Smooth muscle cell of the brain vasculature (primary cell): ENCODE data around the gene CREB5.

ENCODE experiments used
- DNase-seq: peaks from one replicate; pipeline ENCODE4 v3.0.0-alpha.2; 2012; ENCODE audit warnings: low read depth, low spot score

Gene CREB5

DNA sequence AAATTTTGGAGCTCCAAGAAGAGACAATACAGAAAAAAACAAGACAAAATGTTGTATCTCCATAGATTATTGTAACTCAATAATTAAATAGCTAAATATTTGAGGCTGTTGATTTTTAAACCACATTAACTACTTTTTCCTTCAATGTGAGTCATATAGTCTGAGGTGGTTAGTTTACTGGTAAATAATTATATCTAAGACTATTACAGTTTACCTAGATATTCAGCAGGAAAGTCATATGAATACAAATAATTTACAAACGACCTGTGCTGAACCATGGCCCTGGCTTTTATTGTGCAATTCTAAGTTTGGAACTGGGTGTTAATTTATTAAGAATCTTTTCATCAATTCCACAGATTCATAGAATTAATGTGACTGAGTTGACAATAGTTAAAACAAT is 22.2 kb downstream of the CREB5 start:
- DNase-seq, result no peak

DNA sequence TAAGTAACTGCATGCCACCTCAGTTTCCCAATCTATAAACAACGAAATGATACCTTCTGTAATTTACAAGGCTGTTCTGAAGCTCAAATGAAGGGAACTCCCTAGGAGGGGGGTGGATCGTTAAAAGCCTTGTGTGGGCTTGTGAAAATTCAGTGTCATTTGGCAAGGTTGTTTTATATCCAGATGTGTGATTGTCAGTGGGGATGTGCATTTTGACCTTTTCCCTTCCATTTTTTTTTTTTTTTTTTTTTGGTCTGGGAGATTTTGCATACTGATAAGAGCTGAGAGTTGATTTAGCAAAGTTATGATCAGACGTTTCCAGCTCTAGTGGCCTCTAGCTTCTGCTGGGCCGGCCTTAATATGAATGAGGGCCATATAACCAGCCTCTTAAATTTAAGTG is 22.8 kb downstream of the CREB5 start:
- no peak for DNase-seq

DNA sequence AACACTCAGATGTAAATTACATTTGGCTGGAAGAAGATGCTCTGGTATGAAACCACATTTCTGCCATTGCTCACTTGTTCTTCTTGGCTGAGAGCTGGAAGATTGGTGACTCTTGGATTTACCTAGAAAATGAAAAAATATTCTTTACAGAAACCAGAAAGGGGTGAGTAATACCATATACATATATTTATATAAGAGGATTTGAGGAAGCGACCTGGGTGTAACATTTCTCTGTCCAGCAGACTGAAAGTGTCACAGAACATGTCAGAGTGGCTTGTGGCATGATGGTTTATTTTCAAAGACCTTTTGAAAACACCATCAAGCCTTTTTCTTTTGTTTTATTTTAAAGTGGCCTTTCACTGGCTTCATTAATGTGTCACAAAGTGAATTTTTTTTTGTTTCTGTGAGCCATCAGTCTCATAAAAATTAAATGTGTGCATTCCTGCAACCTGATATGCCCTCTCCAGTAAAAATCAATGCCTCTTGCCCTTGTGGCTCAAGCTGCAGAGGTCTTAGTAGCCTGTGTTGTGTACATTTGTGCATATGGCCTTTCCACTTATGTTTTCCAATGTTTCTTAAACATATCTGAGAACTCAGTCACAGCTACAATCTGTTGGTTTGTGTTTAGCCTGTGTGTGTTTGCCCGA is 23.5 kb downstream of the CREB5 start:
- DNase-seq, result no peak

DNA sequence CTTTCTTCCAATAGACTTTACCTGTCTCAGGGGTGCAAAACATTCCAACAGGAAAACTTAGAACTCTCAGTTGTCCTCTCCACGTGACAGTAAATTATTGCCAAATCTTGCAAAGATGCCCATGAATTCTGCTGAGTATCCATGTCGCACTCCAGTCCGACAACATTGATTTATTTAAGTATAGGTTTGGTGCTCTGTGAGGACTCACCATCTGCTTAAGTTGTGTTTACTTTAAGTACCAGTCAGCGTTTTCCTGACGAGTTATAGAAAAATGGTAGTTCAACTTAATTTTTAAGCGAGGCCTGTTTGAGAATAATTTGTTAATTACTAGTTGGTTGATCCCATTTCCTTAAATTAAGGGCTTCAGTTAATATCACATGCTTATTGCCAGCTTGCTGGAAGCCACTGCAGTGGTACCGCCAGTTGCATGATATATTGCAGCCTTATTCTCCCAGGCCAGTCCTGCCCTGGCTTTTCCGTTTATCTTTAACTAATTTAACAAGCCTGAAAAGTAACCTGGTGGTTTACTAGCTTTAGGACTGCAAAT is 27.8 kb downstream of the CREB5 start:
- no peak for DNase-seq

DNA sequence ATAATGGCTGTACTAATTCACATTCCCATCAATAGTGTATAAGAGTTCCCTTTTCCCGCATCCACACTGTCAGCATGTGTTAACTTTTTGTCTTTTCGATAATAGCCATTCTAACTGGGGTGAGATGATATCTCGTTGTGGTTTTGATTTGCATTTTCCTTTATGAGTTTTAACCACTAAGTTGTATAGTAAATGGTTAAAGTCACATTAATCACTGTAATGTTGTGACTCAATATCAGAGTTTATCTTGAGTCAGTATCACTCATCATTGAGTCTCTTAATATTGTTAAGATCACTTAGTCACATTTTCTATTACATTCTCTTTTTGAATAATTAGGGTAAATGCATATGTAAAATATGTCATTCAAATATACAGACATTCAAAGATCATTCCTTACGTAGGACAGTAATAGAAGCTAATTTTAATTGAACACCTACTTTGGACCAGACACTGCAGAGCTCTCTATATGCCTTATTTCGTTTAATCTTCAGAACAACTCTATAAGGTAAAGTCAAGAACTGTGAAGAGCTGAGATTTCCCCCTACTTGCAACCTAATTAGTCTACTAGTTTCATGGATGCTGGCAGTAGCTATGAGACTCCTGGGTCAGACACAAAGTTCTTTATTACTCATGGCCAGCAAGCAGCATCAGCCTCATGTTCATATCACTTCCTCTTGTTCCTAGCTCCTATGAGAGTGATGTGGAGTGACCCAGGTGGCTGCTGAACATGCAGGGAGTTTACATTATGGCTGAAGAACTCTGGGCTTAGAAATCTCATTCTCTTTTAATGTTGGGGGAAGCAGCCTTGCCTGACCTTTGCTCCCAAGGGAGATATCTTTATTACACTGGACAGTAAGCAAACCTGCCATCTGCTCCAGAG is 30.5 kb downstream of the CREB5 start:
- DNase-seq, result no peak

DNA sequence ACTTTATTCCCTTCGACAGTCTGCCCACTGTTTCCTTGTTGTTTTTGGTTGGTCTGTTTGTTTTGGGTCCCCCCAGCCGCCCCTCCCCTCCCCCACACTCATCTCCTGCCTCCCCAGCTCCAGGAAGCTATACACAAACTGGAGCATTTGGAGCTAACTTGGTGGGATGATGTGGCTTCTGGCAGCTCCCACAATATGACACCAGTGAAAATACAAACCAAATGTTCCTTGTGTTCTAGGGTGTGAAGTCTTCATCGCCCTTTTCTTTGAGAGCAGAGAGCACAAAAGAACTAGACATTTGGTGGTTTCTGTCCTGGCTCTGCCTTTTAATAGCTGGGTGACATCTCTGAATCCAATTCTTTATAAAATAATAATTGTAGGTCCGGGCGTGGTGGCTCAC is 33.8 kb downstream of the CREB5 start:
- no peak for DNase-seq

DNA sequence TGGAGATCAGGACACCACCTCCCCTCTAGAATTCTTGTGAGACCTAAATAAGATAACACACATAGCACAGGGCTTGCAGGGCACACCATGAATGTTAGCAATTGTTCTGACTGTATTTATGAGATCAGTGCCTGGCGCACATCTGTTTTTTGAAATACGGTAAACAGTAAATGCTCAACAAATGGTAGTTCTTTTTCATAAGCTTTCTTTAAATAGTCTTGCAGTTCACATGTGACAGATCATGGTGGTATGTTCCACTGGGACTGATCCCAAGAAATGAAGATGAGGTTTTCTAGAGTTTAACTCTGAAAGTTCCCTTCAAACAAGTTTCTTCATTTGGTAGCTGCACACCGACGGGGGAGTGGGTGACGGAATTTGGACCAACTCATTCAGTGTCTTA is 34.8 kb downstream of the CREB5 start:
- DNase-seq, result no peak

DNA sequence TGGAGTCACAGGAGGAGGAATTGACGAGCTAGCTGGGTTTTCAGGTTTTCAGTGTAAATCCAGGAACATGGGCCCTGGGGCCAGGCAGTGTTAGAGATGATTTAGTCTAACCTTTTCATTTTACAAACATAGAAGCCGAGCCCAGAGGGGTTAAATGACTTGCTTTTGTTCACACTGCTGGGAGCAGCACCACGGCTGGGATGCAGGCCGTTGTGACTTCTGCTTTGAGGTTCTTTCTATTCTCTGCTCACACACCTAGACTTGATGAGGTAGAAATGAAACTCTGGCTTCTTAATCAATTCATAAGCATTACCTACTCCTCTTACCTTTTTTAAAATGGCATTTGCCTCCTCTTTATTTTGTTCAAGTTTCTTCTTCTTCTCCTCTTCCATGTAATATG is 36.4 kb downstream of the CREB5 start:
- no peak for DNase-seq

DNA sequence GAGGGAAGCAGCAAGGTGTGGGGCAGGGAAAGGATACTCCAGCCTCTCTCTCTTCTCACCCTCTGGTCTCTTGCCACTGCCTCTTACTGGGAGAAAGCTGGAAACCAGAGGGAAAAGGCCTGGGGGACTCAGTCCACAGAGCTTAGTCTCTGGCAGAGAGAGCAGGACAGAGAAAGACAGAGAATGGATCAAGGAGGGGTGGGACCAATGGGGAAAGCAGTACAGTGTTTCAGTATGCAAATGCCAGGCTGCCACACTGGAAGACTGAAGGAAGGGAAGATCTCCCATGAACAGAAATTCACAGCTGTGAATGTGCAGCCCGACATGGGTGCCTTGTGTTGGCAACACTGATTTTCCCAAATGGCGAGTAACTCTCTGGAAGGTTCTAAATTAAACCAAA is 40.4 kb downstream of the CREB5 start:
- no peak for DNase-seq

DNA sequence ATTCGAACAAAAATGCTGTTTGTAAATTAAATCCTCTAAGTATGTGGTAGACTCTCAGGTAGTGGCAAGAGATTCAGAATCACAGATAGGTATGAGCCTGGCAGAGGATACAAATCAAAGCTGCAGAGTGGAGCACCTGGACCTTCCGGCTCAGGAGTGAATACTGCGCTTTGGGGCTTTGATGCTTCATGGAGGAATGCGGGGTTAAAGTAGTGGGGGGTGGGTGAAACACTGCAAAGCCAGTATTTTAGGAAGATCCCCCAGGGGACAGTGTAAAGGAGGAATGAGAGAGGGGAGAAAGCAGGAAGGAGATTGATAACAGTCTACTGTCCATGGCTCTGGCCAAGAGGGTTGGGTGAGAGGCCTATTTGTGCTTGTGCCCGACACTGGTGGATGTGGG is 43.2 kb downstream of the CREB5 start:
- DNase-seq, result no peak

DNA sequence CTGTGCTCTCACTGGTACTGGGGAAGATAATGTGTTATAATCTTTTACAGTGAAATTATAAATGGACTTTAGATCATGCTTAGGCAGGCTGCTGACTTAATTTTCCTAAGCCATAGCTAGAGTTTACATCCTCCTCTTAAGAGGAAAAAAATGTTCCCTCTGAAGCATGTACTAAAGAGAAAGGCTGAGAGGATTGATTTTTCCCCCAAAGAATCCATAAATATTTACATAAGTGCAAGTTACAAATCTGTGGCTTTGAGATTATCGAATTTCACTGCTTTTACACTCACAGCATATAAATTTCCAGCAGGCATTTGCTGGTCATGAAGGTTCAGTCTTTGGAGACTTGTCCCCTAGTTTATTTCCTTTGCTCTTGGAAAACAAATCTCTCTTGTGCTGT is 43.7 kb downstream of the CREB5 start:
- no peak for DNase-seq

DNA sequence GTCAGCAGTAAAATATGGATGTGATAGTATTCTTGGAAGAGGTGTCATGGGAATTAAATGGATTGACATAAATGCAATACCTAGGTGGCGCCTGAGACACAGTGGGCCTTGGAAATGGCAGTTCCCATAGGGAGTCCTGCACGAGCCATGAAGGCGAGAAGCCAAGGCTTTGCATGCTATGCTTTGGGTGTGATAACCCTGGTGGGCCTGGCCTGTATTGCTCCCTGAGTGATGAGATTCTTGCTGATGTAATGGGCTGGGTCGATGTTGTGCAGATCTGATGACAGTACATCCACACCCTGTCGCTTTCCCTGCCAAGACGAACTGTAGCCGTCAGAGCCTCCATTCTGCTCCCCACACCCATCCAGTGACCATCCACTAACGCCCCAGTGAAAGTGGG is 46.4 kb downstream of the CREB5 start:
- DNase-seq, result no peak

DNA sequence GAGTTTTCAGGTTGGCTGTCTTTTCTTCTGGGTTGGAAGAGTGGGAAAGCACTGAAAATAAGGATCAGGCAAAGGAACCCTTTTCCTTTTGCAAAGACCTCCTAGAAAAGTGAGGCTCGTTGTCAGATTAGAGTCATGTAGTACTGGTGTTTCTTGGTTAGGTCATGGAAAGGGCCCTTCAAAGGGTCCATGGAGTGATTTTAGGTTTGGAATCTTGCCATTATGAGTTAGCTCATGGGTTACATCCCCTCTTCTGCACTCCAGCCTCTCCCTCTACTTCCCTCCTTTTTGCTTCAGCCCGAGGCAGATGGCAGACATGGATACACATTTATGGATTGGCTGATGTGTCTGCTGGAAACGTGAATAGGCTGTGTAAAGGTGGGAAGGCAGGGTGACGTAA is 47.0 kb downstream of the CREB5 start:
- DNase-seq, result no peak

DNA sequence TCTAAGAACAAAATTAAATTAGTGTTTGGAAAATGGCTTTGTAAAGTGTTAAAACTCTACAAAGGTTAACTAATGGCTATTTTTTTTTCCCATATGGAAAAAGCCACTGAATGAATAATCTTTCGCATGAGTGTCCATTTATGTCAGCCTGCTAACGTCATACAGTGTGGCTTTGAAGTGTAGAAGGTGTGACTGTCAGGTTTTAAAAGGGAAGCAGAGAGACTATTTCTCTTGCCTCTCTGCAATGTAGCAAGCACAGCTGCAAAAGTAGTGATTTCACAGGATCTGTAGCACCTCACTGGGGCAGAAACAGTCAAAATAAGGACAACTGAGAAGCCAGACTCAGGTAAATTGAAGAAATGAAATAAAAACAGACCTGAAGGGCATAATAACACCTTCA is 53.4 kb downstream of the CREB5 start:
- no peak for DNase-seq

DNA sequence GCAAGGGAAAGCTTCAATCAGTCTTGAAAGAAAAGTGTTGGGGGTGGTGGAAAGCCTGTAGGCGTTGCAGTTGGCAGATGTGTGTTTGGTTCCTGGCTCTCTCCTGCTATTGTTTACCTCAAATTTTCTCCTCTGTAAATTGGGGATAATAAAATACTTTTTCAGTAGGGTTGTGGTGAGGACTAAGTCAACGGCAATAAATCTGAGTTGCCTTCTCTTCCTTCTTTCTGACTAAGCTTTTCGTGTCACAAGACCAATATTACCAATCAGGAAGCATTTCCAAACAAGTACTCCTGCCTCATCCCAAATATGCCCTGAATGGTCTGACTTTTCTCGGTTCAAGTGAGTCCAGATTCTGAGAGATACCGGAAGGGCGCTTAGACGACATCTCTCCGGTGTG is 54.0 kb downstream of the CREB5 start:
- DNase-seq, result no peak

DNA sequence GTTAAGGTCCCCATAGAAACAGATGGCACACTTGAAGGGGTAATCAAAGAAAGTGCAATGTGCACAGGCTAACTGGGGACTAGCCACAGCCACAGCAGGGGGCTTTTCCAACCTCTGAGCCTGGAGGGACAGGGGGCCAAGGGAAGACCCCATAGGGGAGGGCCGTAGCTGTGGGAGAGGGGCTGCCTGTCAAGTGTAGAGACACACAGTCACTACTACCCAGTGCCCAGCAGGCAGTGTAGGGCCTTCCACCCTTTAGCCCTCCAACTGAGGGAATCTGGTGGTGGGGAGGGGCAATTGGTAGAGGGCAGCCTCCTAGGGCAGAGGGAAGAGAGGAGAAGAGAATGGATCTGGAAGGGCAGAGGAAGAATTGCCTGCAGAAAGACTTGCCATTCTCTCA is 54.6 kb downstream of the CREB5 start:
- DNase-seq, result no peak

DNA sequence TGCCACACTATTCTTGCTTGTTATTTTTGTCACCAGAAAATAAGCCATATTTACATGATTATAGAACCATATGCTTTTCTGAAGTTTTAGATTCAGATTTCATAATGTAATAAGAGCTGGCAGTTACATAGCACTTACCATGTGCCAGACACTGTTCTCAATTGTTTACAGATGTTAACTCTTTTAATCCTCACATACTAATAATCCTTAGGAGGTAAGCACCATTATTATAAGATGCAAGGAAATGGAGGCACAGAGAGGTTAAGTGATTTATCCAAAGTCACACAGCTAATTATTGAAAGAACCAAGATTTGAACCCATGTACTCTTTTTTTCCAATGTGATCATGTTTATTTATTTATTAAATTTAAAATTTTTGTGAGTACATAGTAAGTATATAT is 57.2 kb downstream of the CREB5 start:
- no peak for DNase-seq

DNA sequence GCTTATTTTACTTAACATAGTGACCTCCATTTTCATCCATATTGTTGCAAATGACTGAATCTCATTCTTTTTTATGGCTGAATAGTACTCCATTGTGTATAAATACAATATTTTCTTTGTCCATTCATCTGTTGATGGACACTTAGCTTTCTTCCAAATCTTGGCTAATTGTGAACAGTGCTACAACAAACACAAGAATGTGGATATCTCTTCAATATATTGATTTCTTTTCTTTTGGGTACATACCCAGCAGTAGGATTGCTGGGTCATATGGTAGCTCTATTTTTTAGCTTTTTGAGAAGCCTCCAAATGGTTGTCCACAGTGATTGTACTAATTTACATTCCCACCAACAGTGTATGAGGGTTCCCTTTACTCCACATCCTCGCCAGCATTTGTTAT is 58.0 kb downstream of the CREB5 start:
- no peak for DNase-seq

DNA sequence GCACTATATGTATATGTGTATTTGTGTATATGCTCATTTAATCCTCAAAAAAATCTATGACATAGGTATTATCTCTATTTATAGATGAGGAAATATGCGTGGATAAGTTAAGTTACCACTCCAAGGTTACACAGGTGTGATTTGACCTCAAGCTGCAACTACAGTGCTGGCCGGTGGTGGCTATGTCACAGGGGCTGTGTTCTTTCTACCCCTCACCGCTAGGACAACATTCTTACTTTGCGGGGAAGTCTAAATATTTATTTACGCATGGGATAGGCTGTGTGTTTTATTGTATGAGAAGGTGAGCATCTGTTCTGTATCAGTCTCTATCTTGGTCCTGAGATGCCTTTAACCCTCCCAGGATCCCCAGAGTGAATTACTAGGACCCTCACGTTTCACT is 60.0 kb downstream of the CREB5 start:
- no peak for DNase-seq

DNA sequence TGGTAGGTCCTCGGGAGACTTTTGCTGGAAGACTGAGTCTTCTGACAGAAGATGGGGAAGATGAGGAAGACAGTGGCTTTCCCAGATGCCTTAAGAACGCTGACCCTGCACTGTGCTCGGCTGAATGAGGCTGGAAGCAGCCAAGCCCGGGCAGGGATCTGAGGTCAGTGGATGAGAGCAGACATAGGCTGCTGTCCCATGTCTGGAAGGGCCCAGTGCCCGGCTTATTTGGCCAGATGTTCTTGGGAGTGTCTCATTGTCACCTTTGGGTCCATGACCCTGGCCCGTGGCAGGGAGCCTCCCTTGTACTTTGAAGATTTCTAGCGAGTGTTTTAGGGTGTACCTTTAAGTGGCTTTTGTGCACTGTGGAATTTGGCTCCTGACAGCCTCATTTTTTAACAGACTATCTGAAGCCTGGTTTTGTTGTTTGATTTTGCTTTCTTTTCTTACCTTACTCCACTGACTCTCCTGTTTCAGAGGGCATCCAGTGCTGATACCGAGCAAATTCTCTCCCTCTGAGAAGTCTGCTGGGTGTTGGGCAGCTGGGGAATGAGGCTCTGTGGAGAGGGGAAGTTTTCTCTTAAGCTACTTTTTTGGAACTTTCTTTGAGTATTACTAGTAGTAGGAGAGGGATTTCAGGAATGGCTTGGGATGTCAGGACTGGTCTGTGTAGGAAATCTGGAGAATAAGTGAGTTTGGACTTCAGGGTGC is 61.4 kb downstream of the CREB5 start:
- no peak for DNase-seq

DNA sequence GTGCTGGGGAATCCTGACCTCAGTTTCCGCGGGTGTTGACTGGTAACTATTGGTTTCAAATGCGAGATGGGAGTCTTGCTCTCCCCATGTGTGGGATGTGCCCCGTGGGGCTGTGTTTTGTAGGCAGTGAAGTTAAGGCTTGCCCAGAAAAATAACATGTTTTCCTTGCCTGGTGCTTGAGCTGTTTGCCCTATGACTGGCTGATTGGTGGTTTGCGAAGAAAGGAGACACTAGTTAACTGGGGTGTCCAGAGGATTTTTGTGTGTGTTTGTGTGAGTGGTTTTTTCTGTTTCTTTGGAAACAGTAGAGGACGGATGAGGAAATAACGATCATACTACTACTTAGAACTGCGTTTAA is 61.9 kb downstream of the CREB5 start:
- DNase-seq, result no peak

DNA sequence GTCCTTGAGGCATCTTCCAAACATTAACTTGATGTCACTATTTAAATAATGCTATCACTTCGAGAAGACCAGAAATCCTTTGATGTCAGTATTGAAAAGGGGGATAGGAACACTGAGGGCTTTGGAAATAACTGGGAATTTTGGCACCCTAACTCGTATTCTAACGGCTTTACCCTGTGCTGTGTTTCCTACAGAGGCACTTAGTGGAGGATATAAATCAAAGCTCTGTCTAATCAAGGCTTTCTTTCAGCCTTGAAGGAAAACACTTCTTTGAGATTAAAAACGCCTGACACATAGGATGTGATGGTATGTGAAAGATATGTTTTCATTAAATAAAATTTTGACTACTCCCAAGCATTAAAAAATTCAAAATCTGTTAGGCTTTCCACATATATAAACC is 62.3 kb downstream of the CREB5 start:
- no peak for DNase-seq

DNA sequence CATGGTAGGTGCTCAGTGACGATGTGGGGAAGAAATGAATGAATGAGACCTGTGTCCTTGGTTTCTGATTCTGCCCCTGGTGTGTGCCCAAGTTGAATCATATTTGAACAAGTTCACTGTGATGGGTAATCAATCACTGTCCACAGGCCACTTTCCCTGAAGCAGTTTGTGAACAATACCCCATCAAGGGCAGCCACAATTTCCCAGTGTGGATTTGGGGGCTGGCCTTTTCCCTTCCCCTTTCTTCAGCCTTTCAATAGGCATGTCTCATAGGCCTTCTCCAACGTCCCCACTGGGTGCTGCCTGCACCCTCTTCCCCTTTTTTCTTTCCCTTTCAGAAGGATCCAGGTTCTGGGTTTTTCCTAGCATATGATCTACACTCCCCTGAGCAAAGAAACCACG is 64.7 kb downstream of the CREB5 start:
- DNase-seq, result no peak
